ENCODE measurements around the gene SLC22A4.

The SLC22A4 gene

DNA sequence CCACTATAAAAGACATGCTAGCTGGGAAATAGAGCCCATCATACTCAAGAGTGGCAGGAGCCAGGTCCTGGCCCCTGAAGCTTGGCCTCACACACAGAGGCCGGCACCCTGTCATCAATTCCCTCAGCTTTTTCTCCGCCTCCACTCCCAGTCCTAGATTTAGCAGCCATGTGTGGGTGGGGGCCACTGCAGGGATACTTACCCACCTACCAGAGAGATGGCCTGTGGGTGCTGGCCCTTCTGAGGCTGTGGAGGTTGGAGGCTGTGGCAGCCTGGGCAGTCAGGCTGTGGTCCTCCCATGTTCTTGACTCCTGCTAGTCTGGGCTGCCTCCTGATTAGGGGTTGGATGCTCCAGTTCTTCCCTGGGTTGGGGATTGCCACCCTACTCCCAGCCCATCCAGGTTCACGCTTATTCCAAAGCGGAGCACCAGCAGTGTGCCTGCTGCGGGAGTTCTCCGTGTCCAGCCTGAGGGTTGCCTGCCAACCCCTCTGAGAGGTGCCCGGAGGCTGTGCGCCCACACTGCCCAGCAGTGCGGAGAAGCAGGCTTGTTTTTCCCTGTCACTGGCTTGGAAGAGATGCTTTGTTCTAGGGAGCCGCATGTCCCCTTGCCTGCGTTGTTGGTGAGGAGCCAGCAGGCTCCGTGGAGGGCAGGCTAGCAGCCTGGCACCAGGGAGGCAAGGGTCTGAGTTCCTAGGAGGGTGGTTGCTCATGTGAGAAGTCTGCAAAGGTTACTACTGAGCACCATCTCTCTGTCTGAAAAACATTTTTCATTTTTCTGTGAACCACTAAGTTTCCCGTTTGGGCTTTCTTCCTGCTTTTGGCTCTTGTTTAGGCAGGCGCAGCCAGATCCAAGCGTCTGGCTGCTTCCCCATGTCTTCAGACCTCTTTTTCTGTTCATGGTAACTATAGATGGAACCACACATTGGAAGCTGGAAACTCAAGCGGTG lies 82.8 kb downstream of the SLC22A4 start:
- DNase-seq (ENCODE audit: low read depth): no peak

DNA sequence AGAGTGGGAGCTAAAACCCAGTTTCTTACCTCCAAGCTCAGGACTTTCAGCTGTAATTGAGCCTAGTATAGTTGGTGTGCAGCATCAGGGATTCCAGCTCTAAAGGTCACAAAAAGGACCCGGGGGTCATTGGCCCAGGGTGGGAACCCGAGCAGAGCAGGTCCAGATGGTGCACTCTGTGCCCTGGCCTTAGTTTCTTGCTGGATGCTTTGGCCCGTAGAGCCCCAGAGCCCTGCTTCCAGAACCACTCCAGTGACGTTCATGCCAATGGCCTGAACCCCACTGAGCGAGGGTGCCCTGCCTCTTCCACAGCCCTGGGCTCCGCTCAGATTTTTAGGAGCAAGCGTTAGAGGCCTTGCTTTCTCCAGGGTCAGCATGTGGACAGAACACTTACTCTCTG lies 83.5 kb downstream of the SLC22A4 start:
- no peak for DNase-seq (ENCODE audit: low read depth)

DNA sequence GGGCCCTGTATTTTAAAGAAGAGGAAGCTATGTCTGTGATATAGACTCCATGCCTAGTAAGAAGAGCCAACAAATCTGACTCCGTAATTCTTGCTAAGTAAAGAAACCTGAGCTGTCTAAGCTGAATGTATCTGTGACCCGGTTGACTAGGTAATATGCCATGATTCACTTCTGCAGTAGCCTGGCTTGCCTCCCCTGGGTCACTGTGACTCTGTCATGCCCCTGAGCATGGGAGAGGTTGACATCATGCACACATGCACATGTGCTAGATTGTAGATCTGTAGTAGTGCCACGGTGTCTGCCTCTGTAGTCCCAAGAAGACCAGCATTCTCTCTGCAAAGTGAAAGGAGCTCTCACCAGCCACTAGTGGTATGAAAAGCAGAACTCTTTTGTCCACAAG lies 84.4 kb downstream of the SLC22A4 start:
- no peak for DNase-seq (ENCODE audit: low read depth)

DNA sequence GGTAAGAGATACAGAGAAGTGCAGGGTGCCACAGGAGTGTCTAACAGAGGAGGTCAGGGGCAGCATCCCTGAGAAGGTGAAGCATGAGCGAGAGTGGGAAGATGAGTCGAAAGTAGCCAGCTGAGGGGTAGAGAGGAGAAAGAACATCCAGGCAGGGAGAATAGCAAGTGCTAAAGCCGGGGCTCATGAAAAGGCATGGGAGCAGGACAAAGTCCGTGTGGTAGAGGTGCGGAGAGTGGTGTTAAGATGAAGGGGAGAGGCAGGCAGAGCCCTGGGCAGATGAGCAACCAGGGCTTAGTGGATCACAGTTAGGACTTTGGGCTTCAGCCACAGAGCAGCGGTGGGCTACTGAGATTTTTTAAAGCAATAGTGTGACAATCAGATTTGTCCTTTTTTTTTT lies 85.9 kb downstream of the SLC22A4 start:
- no peak for DNase-seq (ENCODE audit: low read depth)

DNA sequence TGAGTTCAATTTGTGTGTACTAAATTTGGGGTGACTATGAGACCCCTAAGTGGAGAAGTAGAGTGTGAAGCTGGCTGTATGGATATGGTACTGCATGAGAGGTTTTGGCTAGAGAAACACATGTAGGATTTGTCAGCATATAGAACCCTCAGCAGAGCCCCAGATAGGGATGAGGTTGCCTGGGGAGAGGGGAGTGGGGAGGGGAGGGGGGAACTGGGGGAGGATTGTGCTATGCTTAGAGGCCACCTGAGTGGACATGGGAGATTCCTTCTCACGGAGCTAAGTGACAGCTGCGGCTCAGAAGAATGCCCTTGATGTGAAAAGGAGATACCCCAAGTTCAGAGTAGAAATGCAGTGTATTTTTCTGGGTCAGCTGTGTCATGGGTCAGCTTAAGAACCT lies 86.5 kb downstream of the SLC22A4 start:
- no peak for DNase-seq (ENCODE audit: low read depth)

DNA sequence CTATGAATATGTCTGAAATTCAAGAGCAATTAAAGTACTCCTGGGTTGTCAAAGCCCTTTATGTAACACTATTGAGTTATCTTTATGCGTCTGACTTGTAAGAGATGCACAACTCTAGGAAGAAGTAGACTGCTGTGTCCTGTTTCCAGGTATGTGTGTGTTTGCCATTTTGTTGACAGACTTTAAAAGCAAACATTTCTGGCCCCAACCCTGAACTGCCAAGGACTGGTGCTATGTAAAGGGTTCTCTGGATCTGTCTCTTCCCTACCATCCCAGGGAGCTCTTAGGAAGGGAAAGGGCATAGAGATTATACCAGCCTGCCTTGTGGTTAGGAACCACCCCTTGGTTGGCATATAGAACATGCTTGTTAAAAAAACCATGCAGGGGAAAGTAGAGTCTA lies 87.4 kb downstream of the SLC22A4 start:
- no peak for DNase-seq (ENCODE audit: low read depth)

DNA sequence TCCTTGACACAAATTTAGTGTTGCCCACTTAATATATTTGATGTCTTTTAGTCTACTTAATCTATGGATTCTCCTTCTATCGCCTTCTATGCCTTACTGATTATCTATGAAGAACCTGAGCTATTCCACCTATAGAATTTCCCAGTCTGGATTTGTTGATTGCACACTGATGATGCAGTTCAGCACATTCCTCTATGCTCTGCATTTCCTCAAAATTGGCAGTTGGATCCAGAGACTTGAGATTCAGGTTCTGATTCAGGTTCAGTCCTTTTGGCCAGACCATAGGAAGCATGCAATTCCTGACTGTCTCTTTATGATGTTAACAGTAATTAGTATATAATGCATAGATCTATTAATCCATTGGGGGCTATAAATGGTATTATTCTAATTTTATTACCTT lies 89.1 kb downstream of the SLC22A4 start:
- no peak for DNase-seq (ENCODE audit: low read depth)

DNA sequence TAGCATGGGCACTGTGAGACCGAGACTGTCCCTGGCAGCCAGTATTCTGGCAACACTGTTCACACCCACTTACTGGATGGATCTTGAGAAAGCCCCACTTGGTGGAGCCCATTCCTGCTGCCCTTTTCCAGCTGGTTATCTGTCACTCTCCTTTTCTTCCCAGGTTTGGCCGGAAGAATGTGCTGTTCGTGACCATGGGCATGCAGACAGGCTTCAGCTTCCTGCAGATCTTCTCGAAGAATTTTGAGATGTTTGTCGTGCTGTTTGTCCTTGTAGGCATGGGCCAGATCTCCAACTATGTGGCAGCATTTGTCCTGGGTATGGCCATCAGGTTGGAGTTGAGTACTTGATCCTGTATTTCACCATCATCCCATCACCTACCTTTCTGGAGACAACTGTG lies 89.8 kb downstream of the SLC22A4 start:
- DNase-seq (ENCODE audit: low read depth): no peak

DNA sequence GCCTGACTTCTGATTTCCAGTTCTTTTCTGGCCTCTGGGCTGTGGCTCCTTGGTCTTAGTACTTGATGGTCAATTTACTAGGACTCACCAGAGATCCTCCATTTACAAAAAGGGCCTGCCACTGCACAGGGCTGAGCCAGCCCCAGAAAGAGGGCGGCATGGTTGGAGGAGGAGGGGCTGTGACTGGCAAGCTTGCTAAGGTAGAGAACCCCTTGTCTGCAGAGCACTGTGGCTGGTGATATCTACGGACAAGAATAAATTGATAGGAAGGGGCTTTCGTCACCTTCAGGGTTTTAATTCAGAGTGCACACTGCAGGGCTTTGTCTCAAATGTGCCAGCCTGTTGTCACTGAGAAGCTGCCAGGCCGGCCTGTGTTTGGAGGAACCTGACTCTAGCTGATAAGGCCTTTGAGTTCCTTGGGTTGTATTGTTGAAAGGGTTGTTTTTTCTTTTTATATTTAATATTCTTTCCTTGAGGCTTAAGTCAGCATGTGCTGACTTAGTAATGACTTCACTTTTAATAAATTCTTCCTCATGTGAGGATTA lies 90.4 kb downstream of the SLC22A4 start:
- no peak for DNase-seq (ENCODE audit: low read depth)

DNA sequence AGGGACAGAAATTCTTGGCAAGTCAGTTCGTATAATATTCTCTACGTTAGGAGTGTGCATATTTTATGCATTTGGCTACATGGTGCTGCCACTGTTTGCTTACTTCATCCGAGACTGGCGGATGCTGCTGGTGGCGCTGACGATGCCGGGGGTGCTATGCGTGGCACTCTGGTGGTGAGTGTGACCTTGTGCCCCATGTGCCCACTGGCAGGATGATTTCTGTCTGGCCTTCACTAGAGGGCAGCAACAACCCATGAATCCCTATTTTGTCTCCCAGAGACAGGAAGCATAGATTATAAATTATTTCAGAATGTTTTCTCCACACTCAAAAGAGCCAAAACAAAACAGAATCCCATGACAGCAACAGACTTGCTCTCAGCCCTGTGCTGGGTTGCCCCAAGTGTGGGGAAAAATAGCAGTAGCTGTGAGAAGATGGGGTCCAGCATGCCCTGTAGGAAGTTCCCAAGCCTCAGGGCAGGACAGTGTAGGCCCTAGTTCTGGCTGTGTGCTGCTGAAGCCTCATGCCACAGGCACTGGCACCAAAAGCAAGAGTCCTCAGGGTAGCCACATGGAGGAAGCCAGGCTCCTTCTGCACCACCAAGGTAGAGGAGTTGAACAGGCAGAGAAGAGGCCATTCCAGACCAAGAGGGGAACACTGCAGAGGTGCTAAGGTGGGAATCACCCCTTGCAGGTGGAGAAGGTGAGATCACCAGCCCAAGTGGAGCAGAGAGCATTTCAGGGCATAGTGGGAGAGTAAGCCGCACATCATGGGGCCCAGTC lies 91.3 kb downstream of the SLC22A4 start:
- peak; percentile 51 for DNase-seq (ENCODE audit: low read depth)

DNA sequence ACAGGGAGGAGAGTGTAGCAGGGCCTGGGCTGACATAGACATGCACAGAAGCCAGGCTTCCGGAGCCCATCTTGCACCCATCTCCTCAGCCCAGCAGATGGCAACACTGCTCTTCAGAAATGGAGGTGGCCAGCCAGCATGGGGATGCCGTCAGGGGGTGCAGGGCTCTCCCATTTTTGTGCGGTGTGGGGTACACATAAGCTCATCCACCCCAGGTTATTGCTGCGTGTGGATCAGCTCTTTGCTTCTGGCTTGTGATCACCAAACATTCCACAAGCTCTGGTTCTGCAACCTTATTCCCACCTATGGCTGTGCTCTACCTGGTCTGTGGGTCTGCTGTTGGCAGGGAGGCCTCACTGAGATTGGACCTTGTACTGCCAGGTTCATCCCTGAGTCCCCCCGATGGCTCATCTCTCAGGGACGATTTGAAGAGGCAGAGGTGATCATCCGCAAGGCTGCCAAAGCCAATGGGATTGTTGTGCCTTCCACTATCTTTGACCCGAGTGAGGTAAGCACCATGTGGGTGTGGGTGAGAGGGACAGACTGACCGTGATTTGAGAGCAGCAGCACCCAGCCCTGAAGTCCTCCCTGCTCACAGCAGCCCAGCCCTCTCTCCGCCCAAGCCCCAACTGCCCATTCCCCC lies 92.6 kb downstream of the SLC22A4 start:
- DNase-seq (ENCODE audit: low read depth): peak; percentile 67

DNA sequence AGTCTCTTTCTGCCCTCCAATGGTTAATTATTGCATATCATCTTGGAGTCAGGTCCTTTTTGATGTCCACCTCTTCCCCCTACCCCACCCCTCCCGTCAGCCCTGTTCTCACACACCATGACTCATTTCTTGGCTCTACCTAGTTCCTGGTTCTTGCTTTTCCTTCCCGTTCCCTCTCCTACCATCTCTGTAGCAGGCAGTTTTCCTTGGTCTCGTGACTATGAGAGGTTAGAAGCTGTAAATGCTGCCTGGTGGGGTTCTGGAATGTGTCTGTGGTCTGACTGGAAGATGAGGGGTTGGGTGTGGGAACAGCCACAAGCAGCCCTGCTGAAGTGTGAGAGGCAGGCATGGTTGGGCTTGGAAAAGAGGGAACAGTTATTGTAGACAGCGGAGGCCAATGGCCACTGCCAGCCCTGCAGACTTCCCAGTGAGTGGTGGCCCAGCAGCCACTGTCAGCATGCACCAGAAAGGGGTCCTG lies 93.5 kb downstream of the SLC22A4 start:
- no peak for DNase-seq (ENCODE audit: low read depth)

DNA sequence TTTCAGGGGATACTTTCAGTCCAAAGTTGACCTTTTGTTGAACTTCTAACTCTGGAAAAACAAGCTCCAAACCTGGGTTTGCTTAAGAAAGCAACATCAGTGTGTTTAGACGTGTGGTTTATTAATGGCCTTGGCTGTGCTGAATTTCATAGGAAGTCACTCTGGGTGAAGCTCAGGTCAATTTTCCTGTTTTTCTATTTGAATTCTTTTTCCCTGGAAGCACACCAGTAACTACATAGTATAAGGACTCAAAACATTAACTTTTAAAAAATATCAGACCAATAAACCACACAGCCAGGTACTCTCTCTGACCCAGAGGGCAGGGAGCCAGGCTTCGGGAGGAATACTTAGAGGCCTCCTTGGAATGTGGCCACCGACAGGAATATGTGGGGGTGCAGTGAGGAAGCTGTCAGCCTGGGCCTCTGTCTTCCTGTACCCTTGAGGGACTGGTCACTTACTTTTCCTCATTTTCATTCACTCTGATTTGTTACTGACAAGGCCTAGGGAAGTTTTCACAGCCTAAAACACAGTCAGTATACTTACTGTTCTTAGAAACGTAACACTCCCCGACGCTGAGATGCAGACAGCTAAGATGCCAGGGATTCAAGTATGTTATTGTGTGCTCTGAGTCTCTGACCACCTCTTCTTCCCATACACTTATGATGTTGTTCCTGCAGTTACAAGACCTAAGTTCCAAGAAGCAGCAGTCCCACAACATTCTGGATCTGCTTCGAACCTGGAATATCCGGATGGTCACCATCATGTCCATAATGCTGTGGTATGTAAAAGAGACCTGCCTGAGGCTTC lies 94.3 kb downstream of the SLC22A4 start:
- no peak for DNase-seq (ENCODE audit: low read depth)

DNA sequence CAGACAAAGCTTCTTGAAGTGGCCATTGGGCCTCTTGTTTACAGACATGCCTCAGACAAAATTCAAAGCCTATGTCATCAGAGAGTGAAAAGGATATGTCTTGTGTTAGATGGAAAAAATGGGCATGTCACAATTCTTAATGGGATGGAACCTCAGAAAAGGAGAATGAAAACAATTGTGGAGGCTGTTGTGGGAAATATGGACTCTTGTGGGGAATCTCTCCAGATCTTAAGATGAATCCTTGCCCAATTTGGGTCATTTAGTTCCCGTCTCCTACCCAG lies 94.8 kb downstream of the SLC22A4 start:
- no peak for DNase-seq (ENCODE audit: low read depth)

DNA sequence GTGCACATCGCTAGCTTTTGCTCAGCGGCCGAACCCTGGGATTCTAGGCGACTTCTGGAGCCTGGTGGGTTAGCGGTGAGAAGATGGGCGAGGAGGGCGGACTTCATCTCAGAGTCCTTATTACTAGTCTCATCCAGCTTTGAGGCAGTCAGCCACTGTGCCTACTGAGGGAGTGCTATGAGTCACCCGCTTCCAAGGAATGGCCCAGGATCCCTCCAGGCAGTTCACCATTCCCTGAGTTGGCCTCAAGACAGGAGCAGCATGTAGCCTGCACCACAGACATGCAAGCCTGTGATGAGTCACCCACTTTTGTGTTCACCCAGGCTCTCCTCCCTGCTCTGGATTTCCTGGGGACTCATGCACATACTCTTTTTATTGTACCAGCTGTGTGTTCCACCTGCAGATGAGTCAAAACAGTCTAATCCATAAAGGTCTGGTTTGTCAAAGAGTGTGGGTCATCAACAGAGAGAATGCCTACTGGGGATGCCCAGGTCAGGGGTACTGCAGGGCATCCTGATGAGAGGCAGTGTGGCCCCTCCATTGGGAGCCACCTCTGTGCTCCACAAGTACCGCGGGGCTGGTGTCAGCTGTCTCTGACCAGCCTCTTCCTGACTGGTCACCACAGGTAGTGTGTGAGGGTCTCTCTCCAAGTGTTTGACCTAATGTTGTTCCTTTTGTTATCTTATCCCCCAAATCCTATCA lies 95.5 kb downstream of the SLC22A4 start:
- no peak for DNase-seq (ENCODE audit: low read depth)

DNA sequence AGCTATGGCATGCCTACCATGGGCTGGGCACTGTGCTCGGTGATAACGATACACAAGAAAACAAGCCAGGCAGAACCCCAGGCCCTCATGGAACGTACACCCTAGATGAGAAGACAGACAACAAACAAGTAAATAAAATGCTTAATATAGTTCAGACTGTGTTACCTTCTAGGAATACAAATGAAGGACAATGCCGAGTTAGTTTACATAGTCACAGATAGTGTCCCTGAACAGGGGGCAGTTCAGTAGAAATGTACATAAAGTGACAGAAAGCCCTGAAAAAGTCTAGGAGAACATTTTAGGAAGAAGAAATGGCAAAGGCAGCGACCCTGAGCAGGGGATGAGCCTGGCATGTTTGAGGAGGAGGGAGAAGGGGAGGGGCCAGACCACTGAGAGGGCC lies 97.1 kb downstream of the SLC22A4 start:
- DNase-seq (ENCODE audit: low read depth): no peak

DNA sequence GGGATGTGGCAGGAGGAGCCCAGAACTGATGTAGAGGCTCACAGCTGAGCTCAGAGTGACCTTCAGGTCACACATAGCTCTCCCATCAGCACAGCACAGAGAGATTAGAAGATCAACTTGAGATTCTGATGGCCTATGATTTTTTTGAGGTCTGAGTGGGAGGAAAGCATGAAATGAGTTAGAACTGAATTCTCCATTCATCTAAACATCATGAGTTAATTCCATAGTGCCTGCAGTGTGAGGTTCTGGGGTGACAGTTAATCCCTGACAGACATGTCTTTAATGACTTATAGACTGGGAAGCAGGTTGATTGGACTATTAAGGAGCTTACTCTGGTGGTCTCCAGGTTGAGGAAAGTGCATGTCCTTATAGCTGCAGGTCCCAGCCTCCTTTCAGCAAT lies 97.7 kb downstream of the SLC22A4 start:
- DNase-seq (ENCODE audit: low read depth): no peak

DNA sequence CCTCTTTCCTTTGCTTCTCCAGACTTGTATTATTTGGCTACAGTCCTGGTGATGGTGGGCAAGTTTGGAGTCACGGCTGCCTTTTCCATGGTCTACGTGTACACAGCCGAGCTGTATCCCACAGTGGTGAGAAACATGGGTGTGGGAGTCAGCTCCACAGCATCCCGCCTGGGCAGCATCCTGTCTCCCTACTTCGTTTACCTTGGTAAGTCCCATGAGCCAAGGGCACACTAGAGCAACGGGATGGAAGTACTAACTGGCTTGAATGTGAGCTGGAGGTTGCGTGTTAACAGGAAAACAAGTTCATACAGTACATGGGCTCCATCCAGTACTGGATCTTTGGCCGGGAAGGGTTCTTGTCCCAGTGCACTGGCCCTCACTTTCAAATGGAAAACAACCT lies 98.2 kb downstream of the SLC22A4 start:
- no peak for DNase-seq (ENCODE audit: low read depth)

DNA sequence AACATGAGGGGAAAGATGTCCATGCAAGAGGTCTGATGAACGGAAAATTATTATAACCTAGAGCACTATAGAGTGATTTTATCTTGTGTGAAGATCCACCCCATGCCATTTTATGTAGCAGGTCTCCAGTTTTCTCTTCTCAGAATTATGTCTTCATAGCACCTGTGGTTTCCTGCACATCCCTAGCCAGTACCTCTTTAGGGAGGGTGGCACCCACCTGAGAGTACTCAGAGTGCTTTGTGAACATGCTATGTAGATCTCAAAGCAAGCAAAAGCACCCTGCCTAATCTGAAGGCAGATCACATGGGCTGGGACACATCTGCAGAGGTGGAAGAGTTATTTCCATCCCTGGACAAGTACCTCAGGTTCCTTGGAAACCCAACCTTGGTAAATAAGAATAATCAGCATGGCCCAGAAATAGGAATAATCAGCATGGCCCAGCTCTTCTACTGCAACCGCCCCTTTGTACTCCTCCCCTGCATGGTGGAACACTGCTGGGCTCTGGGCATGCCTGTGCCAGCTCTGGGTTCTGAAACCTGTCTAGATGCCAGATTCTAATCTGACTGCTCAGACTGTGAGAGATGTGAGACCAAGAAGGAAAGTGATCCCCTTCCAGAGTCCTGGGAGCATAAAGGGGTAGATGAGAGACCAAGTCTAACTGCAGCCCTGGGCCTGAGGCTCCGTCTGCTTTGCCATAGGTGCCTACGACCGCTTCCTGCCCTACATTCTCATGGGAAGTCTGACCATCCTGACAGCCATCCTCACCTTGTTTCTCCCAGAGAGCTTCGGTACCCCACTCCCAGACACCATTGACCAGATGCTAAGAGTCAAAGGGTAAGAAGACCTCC lies 99.0 kb downstream of the SLC22A4 start:
- DNase-seq (ENCODE audit: low read depth): no peak
